GM18870 (cell line): ENCODE data around the gene NOL6.
"Not testable (repeated sequence)": the region's sequence is repeated elsewhere in the genome, so short reads cannot be mapped to it uniquely, and the experiment has no call there.

Source experiments
- ATAC-seq: cut with Tn5 transposase; IDR thresholded peaks from one replicate; pipeline ENCODE4 v1.9.1; 2021; ENCODE audit warnings: moderate library complexity; ENCODE audit not compliant: unreplicated experiment

The NOL6 gene, protein sequence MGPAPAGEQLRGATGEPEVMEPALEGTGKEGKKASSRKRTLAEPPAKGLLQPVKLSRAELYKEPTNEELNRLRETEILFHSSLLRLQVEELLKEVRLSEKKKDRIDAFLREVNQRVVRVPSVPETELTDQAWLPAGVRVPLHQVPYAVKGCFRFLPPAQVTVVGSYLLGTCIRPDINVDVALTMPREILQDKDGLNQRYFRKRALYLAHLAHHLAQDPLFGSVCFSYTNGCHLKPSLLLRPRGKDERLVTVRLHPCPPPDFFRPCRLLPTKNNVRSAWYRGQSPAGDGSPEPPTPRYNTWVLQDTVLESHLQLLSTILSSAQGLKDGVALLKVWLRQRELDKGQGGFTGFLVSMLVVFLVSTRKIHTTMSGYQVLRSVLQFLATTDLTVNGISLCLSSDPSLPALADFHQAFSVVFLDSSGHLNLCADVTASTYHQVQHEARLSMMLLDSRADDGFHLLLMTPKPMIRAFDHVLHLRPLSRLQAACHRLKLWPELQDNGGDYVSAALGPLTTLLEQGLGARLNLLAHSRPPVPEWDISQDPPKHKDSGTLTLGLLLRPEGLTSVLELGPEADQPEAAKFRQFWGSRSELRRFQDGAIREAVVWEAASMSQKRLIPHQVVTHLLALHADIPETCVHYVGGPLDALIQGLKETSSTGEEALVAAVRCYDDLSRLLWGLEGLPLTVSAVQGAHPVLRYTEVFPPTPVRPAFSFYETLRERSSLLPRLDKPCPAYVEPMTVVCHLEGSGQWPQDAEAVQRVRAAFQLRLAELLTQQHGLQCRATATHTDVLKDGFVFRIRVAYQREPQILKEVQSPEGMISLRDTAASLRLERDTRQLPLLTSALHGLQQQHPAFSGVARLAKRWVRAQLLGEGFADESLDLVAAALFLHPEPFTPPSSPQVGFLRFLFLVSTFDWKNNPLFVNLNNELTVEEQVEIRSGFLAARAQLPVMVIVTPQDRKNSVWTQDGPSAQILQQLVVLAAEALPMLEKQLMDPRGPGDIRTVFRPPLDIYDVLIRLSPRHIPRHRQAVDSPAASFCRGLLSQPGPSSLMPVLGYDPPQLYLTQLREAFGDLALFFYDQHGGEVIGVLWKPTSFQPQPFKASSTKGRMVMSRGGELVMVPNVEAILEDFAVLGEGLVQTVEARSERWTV

DNA sequence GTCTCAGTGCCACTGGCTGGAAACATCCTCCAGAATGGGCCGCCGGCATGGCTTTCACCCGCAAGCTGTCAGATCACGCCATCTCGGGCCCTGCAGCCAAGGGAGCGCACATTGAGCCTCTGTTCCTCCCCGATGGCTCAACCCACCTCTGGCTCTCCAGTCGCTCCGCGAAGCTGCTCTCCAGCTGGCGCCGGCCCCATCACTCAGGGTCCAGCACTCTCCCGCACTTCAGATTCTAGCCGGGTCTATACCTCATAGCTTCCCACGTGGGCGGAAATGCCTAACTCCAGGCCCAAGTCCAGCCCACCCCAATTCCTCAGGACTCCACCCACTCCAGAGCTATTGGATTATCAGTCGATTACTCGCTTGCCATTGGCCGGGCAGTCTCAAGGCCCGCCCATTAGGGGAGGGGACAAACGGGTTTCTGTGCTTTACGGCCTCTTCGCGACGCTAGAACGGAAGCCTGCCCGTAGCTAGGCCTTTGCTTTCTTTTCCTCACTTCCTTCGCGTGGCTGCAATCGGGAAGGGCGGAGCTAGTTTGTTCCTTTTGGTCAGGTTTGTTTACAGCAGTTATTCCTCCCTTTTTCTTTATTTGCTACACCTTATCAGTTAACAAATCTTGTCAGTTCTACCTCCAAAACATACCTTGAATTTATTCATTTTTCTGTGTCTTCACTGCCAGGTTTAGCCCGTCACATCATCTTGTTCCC is at the start of gene NOL6:
Gene NOL6 (minus strand): TSS at position 282 of the 710 bp plus-strand sequence. CDS start 82 bp downstream, at position 200.
- ATAC-seq = peak; percentile 97

DNA sequence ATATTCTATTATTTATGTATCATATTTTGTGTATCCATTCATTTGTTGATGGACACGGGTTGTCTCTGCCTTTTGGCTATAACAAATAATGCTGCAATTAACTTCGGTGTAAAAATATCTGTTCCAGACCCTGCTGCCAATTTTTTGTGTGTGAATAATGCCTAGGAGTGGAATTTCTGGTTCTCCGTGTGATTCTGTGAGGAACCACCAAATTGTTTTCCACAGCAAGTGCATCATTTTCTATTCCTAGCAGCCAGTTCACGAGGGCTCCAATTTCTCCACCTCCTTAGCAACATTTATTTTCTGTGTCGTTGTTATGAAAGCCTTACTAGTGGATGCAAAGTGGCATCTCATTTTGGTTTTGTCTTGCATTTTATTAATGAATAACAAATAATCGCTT is 48.1 kb upstream of the NOL6 start:
- ATAC-seq = not testable (repeated sequence)

DNA sequence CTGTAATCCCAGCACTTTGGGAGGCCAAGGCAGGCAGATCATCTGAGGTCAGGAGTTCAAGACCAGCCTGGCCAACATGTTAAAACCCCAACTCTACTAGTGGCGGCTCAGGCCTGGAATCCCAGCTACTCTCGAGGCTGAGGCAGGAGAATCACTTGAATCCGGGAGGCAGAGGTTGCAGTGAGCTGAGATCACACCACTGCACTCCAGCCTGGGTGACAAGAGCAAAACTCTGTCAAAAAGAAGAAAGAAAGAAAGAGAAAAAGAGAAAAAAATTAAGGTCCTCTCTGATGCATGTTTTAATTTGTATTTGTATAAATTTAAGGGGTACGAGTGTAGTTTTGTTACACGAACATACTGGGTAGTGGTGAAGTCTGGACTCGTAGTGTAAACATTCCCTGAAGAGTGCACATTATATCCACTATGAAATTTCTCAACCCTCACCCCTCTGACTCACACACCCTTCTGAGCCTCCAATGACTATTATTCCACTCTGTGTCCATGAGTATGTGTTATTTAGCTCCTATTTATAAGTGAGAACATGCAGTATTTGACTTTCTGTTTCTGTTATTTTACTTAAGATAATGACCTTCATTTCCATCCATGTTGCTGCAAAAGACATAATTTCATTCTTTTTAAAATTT is 44.3 kb upstream of the NOL6 start:
- not testable (repeated sequence) for ATAC-seq

DNA sequence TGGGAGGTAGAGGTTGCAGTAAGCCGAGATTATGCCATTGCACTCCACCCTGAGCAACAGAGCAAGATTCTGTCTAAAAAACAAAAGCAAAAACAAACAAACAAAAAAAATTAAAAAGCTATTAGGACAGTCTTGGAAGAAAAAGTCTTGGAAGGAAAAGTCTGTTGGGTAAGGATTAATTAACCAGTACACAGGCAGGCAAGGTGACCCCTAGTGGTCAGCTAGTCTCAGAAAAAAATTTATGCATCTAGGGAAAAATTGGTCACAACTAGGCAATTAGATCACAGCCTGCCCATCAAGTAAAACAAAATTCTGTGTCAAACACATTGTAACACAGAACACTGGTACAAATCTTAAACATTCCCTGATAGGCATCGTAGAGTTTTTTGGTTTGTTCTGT is 43.6 kb upstream of the NOL6 start:
- no peak for ATAC-seq

DNA sequence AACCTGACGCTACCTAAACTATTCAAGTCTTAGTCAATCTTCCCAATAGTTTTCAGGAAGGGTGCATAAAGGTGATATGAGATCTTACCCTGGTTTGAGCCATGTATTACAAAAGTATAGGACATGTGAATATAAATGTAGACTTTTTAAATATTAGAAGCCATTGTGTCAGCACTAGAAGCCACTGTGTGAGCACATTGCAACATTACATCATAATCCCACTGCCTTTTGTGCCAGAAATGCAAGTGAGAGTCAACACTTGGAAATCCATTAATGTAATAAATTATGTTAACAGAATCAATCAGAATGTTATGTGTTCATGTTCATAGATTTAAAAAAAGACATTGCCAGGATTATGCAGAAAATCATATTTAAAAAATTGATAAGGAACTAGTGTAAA is 42.7 kb upstream of the NOL6 start:
- ATAC-seq = not testable (repeated sequence)

DNA sequence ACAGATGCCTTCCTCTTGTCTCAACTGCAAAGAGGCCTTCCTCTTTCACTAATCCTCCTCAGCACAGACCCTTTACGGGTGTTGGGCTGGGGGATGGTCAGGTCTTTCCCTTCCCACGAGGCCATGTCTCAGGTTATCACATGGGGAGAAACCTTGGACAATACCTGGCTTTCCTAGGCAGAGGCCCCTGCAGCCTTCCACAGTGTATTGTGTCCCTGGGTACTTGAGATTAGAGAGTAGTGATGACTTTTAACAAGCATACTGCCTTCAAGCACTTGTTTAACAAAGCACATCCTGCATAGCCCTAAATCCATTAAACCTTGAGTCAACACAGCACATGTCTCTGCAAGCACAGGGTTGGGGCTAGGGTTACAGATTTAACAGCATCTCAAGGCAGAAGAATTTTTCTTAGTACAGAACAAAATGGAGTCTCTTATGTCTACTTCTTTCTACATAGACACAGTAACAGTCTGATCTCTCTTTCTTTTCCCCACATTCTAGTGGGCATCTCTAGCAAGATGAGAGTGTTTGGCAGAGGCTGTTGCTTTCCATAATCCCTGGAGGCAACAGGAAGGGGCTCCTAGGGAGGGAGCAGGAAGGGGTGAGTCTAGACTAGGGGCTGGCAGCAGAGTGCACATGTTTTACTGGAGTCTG is 41.7 kb upstream of the NOL6 start:
- not testable (repeated sequence) for ATAC-seq

DNA sequence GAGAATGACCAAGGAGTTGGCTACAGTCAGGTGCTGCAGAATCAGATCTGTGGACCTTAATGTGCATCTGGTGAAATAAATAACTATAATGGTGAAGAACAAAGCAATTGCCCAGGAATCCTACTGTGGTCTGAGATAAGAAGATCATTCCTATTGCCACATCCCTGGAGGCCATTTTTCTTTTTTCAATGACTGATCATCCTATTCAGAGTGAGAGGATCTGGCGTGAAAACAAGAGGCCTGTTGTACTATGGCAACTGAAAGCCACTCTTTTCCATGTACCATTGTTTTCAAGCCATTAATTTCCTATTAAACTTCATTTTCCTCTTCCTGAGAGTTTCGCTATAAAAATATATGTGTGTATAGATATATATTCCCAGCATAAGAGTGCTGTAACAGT is 38.8 kb upstream of the NOL6 start:
- not testable (repeated sequence) for ATAC-seq

DNA sequence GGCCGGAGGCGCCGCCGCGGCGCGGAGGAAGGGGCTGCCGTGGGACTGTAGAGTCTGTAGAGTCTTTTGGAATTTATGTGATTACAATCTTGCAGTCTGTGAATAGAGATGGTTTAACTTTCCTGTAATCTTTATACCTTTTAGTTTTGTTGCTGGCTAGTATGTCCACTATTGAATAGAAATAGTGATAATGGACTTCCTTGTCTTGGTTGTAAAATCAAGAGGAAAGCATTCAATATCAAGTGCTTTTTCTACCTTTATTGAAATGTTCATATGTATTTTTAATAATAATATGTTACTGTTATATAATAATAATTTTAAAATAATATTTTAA is 37.4 kb upstream of the NOL6 start:
- ATAC-seq = not testable (repeated sequence)

DNA sequence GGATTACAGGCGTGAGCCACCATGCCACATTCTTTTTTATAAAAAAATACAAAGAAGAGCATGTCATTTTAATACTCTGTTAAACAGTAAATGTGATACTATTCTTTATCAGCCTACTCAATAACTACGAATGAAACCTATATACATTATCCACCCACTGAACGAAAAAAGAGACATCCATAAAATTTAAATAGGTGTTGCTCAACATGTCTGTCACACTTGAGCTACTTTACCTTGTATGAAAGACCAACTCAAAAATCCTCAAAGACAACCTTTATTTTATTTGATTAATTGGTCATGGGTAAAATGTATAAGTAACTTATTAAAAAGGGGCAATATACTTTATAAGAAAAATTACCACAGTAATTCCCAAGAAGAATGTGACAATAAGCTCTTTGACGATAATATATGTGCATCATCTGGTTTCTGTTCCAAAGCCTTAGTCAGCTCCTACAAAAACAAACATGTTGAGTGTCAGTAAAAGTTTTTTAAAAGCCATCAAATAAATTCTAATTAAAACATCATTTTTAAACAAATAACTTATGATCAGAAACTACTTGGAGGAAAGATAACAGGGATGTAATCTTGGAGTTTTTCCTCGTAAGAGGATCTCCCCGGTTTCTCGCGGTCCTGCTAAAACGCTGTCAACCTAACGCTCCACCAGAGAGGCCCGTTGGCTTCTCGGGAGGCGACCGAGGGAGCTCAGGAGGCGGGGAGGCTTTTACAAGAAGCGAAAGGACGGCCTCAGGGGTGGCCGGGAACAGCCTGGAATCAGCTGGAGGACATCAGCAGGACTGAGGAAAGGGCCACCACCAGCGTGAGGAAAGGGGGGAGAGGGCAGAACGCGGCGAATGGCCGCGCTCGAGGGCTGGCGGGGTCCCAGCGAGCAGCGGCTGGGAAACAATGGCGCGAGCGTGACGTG is 36.8 kb upstream of the NOL6 start:
- ATAC-seq = no peak

DNA sequence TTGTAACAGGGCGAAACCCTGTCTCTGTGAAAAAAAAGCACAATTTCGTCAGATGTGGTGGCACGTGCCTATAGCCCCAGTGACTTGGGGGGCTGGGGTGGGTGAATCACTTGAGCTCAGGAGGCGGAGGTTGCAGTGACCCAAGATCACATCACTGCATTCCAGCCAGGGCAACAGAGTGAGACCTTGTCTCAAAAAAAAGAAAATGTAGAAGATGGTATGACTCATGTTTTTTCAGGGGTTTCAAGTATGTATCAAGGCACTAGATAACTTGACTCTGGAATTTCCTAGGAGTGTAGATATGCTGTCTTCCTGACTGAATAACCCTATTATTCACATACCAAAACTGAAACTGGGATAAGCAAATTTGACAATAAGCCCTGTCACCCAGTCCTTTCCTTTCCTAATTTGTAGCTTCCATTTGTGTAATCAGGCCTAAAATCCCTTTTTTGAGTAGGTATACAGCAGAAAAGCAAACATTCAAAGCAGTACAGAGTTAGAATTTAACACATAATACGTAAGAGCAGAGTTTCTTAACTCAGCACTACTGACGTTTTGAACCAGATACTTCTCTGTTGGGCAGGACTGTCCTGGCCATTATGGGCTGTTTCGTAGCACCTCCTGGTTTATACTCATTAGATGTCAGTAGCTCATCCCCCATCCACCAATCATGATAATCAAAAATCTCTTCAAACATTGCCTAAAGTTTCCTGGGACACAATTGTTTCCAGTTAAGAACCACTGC is 33.1 kb upstream of the NOL6 start:
- no peak for ATAC-seq

DNA sequence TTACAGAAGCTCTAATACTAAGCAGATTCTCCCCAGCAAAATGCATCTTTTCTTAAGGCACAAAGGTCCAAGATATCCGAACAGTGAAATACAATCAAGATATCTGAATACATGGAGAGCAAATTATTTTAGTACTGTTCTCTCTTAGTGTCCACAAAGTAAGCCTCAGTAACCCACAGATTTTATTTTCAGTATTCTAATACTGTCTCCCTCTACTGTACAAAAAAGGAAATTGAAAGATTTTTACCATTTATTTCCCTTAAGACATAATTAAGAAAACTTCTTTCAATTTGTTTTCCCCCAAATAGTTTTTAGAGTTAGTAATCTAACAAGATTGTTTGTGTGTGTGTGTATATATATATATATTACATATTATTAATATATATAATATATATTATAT is 24.7 kb upstream of the NOL6 start:
- no peak for ATAC-seq

DNA sequence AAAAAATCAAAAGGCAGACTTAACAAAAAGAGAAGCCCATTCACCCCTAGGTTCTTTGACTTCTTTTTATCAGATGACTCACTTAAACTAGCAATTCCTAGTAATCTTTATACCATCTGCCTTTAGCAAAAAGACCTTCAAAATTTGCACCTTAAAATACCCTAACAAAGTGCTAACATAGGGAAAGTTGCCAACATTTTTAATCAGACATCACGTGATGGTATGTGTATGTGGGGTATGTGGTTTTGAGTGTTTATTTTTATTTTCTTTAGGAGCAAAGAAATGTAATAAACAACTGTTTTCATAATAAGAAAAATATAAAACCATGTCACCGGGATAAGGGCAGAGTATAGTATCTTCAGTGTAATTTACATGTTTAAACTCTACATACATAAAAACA is 20.1 kb upstream of the NOL6 start:
- not testable (repeated sequence) for ATAC-seq

DNA sequence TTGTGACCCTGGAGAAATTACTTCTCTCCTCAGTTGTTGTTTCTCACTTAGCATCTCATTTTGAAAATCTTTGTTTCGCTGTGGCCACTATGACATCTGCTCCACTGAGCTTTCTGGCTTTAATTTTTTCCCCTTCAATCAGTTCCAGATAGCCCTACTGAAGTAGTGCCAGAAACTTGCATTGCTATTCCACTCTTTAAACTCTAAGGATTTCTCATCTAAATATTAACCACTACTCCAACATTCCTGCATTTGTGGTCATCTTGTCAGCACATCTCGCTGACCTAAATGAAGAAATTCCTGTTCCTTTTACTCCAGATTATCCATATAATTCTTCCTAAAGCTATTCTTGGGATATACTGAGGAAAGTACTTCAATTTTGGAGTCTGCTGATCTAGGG is 15.3 kb upstream of the NOL6 start:
- no peak for ATAC-seq

DNA sequence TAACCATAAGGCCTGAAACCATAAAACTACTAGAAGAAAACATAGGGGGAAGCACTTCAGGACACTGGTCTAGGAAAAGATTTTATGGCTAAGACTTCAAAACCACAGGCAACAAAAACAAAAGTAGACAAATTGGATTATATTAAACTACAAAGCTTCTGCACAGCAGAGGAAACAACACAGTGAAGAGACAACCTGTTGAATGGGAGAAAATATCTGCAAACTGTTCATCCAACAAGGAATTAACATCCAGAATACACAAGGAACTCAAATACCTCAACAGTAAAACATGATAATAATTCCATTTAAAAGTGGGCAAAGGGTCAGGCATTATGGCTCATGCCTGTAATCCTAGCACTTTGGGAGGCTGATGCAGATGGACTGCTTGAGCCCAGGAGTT is 11.6 kb upstream of the NOL6 start:
- ATAC-seq = not testable (repeated sequence)

DNA sequence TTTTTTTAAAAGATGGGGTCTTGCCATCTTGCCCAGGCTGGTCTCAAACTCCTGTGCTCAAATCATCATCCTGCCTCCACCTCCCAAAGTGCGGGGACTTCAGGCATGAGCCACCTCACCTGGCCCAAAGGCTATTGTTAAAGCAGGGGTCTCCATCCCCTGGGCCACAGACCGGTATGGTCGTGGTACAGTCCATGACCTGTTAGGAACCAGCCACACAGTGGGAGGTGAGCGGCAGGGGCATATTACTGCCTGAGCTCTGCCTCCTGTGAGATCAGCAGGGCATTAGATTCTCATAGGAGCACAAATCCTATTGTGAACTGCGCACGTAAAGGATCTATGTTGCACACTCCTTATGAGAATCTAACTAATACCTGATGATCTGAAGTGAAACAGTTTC is 7.3 kb upstream of the NOL6 start:
- ATAC-seq = no peak

DNA sequence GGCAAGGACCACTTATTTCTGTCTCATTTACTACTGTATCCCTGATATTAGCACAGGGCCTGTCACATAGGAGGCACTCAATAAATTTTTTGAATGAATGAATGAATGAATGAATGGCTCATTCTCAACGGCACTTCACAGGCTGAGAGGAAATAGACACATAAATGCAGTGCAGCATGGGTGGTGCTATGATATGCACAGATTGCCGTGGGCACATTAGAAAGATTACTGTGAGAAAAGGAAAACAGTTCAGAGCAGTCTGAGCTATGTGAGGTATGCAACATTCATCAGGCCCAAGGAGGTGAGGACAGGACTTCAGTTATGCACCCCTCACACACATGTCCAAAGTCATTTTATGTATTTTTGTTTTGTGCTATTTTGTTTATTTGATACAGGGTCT is 6.4 kb upstream of the NOL6 start:
- ATAC-seq = no peak

DNA sequence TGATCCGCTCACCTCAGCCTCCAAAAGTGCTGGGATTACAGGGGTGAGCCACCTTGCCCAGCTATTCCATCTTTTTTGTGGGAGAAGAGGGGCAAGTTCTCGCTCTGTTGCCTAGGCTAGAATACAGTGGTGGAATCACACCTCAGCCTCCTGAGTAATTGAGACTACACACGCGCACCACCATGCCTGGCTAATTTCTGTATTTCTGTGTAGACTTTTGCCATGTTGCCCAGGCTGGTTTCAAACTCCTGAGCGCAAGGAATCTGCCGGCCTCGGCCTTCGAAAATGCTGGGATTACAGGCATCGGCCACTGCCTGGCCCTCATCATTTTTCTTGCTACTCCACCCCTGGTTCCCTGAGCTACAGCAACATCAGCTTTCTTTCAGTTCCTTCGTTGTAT is 2.8 kb upstream of the NOL6 start:
- ATAC-seq = no peak

DNA sequence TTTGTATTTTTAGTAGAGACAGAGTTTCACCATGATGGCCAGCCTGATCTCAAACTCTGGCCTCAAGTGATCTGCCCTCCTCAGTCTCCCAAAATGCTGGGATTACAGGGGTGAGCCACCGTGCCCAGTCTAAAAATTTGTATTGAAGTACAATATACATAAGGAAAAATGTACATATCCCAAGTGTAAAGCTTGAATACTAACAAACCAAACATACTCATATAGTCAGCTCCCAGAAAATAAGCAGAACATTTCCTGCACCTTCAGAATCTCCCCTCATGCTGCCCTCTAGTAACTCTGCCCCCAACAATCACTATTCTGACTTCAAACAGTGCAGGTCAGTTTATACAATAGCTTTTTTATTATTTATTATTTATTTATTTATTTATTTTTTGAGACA is 1.6 kb upstream of the NOL6 start:
- ATAC-seq = no peak
